Trophoblast cell (in vitro differentiated cells and primary cell): Measurements from ENCODE around the gene CADPS.

Experiments
- DNase-seq, 2 donors: peaks; one replicate each; pipeline ENCODE4 v3.0.0-alpha.2; 2016
- H2AFZ ChIP-seq: 2 replicates; pipeline ENCODE4 v1.6.1; 2013; ENCODE audit warnings: low read length, moderate library complexity, mild to moderate bottlenecking; ENCODE audit not compliant: insufficient read depth, poor library complexity
- H2AK5ac ChIP-seq: 2 replicates; pipeline ENCODE4 v1.6.1; 2013; ENCODE audit warnings: mild to moderate bottlenecking, low read length
- H2BK120ac ChIP-seq: 2 replicates; pipeline ENCODE4 v1.6.1; 2013; ENCODE audit warnings: low read length, mild to moderate bottlenecking, moderate library complexity; ENCODE audit not compliant: insufficient read depth, poor library complexity
- H2BK12ac ChIP-seq: 2 replicates; pipeline ENCODE4 v1.6.1; 2013; ENCODE audit warnings: mild to moderate bottlenecking, low read length, moderate library complexity
- H2BK5ac ChIP-seq: 2 replicates; pipeline ENCODE4 v1.6.1; 2013; ENCODE audit warnings: low read length, low read depth, moderate library complexity, mild to moderate bottlenecking; ENCODE audit not compliant: poor library complexity
- H3K14ac ChIP-seq: 2 replicates; pipeline ENCODE4 v1.6.1; 2013; ENCODE audit warnings: mild to moderate bottlenecking, low read length
- H3K18ac ChIP-seq: 2 replicates; pipeline ENCODE4 v1.6.1; 2013; ENCODE audit warnings: mild to moderate bottlenecking, low read length
- H3K23ac ChIP-seq: 2 replicates; pipeline ENCODE4 v1.6.1; 2013; ENCODE audit warnings: low read length
- H3K27ac ChIP-seq: 2 replicates; pipeline ENCODE4 v1.5.1; 2013; ENCODE audit warnings: low read depth, mild to moderate bottlenecking, inconsistent platforms, low read length, moderate library complexity
- H3K27me3 ChIP-seq: 2 replicates; pipeline ENCODE4 v1.6.1; 2013; ENCODE audit warnings: inconsistent platforms, mild to moderate bottlenecking, low read length, moderate library complexity; ENCODE audit not compliant: insufficient read depth
- H3K36me3 ChIP-seq, 2 experiments: 1 replicate in 1 of 2; 2 replicates in 1 of 2; pipeline ENCODE4 v1.6.1; 2013; ENCODE audit warnings: low read length in 2 of 2, mild to moderate bottlenecking in 2 of 2, moderate library complexity in 1 of 2; ENCODE audit not compliant: insufficient read depth in 2 of 2, control insufficient read depth in 1 of 2
- H3K4ac ChIP-seq: 2 replicates; pipeline ENCODE4 v1.6.1; 2013; ENCODE audit warnings: low read depth, mild to moderate bottlenecking, low read length, moderate library complexity
- H3K4me1 ChIP-seq, 2 experiments: 1 replicate in 1 of 2; 2 replicates in 1 of 2; pipeline ENCODE4 v1.6.1; 2013; ENCODE audit warnings: low read length in 2 of 2, mild to moderate bottlenecking in 2 of 2, moderate library complexity in 1 of 2; ENCODE audit not compliant: insufficient read depth in 2 of 2, control insufficient read depth in 1 of 2
- H3K4me2 ChIP-seq: 2 replicates; pipeline ENCODE4 v1.6.1; 2013; ENCODE audit warnings: inconsistent platforms, mild to moderate bottlenecking, low read length, moderate library complexity
- H3K4me3 ChIP-seq: 2 replicates; pipeline ENCODE4 v1.5.1; 2013; ENCODE audit warnings: mild to moderate bottlenecking, low read depth, low read length, inconsistent platforms
- H3K79me1 ChIP-seq: one replicate; pipeline ENCODE4 v1.6.1; 2013; ENCODE audit warnings: low read length
- H3K79me2 ChIP-seq: 2 replicates; pipeline ENCODE4 v1.6.1; 2013; ENCODE audit warnings: low read length, mild to moderate bottlenecking; ENCODE audit not compliant: control insufficient read depth, insufficient read depth, poor library complexity
- H3K9ac ChIP-seq: 2 replicates; pipeline ENCODE4 v1.6.1; 2013; ENCODE audit warnings: mild to moderate bottlenecking, low read length
- H3K9me3 ChIP-seq: 2 replicates; pipeline ENCODE4 v1.6.1; 2013; ENCODE audit warnings: low read depth, mild to moderate bottlenecking, control low read depth, inconsistent platforms, low read length; ENCODE audit not compliant: insufficient read depth
- H4K12ac ChIP-seq: 2 replicates; pipeline ENCODE4 v1.6.1; 2013; ENCODE audit warnings: low read depth, mild to moderate bottlenecking, low read length, moderate library complexity
- H4K8ac ChIP-seq: 2 replicates; pipeline ENCODE4 v1.6.1; 2013; ENCODE audit warnings: low read depth, mild to moderate bottlenecking, low read length, moderate library complexity
- H4K91ac ChIP-seq: one replicate; pipeline ENCODE4 v1.6.1; 2013; ENCODE audit warnings: low read depth, mild to moderate bottlenecking, low read length, moderate library complexity
- WGBS: extraction: QIAGEN DNeasy Blood & Tissue Kit; methylation state at CpG from one replicate; pipeline ENCODE4 v1.1.7; 2013; ENCODE audit warnings: missing lambda C conversion rate; ENCODE audit not compliant: insufficient read length, insufficient coverage; ENCODE audit errors: extremely low coverage; 5-methylcytosine and 5-hydroxymethylcytosine counted together

CADPS gene

GRCh38 chr3:62723166-62723913 is 151.9 kb downstream of the CADPS start:
- DNase-seq: no peak
- no peaks in the 10 kb centered on the region for H3K79me2 ChIP-seq
- no peak overlapping the region for H4K12ac ChIP-seq
- H3K27ac ChIP-seq: no peak overlapping the region
- no peak overlapping the region for H2AFZ ChIP-seq
- H3K79me1 ChIP-seq: no peaks in the 10 kb centered on the region
- no peak overlapping the region for H3K18ac ChIP-seq
- H3K36me3 ChIP-seq: no peaks in the 10 kb centered on the region
- H2BK5ac ChIP-seq: no peak overlapping the region
- no peaks in the 10 kb centered on the region for H3K27me3 ChIP-seq
- no peak overlapping the region for H2BK120ac ChIP-seq
- no peak overlapping the region for H3K14ac ChIP-seq
- no CpG with 5 or more reads among the region's 13 CpGs for WGBS
- H4K8ac ChIP-seq: no peak overlapping the region
- H3K9ac ChIP-seq: no peak overlapping the region
- H2AK5ac ChIP-seq: no peak overlapping the region
- no peak overlapping the region for H3K4me3 ChIP-seq
- no peak overlapping the region for H2BK12ac ChIP-seq
- no peak overlapping the region for H3K4ac ChIP-seq
- H4K91ac ChIP-seq: no peak overlapping the region
- H3K9me3 ChIP-seq: no peaks in the 10 kb centered on the region
- H3K4me1 ChIP-seq: no peaks in the 10 kb centered on the region
- H3K23ac ChIP-seq: no peak overlapping the region
- no peak overlapping the region for H3K4me2 ChIP-seq

GRCh38 chr3:62722344-62722743 is 152.9 kb downstream of the CADPS start:
- H3K27ac ChIP-seq: no peak overlapping the region
- H2BK5ac ChIP-seq: no peak overlapping the region
- H4K8ac ChIP-seq: no peak overlapping the region
- H2AK5ac ChIP-seq: no peak overlapping the region
- H3K9ac ChIP-seq: no peak overlapping the region
- H3K4me3 ChIP-seq: no peak overlapping the region
- H3K4me2 ChIP-seq: no peak overlapping the region
- no peak overlapping the region for H3K14ac ChIP-seq
- H3K23ac ChIP-seq: no peak overlapping the region
- H3K79me1 ChIP-seq: no peaks in the 10 kb centered on the region
- H3K9me3 ChIP-seq: no peaks in the 10 kb centered on the region
- no peak overlapping the region for H2AFZ ChIP-seq
- H4K91ac ChIP-seq: no peak overlapping the region
- H4K12ac ChIP-seq: no peak overlapping the region
- H3K18ac ChIP-seq: no peak overlapping the region
- H3K4me1 ChIP-seq: no peaks in the 10 kb centered on the region
- H3K36me3 ChIP-seq: no peaks in the 10 kb centered on the region
- H3K4ac ChIP-seq: no peak overlapping the region
- H2BK120ac ChIP-seq: no peak overlapping the region
- no peak overlapping the region for H2BK12ac ChIP-seq
- H3K79me2 ChIP-seq: no peaks in the 10 kb centered on the region
- no peaks in the 10 kb centered on the region for H3K27me3 ChIP-seq
- DNase-seq: no peak

- H2BK120ac ChIP-seq: no peak overlapping the region
- H2BK12ac ChIP-seq: no peak overlapping the region
- H3K9ac ChIP-seq: no peak overlapping the region
- no peaks in the 10 kb centered on the region for H3K79me1 ChIP-seq
- H3K4me1 ChIP-seq: no peaks in the 10 kb centered on the region
- H2BK5ac ChIP-seq: no peak overlapping the region
- no peak overlapping the region for H3K14ac ChIP-seq
- H3K18ac ChIP-seq: no peak overlapping the region
- H4K12ac ChIP-seq: no peak overlapping the region
- no peak overlapping the region for H3K23ac ChIP-seq
- H4K91ac ChIP-seq: no peak overlapping the region
- DNase-seq: no peak
- no peak overlapping the region for H4K8ac ChIP-seq
- no peak overlapping the region for H3K4me3 ChIP-seq
- no CpG with 5 or more reads among the region's 6 CpGs for WGBS
- no peaks in the 10 kb centered on the region for H3K27me3 ChIP-seq
- no peak overlapping the region for H3K27ac ChIP-seq
- H3K79me2 ChIP-seq: no peaks in the 10 kb centered on the region
- H3K36me3 ChIP-seq: no peaks in the 10 kb centered on the region
- H3K4me2 ChIP-seq: no peak overlapping the region
- no peaks in the 10 kb centered on the region for H3K9me3 ChIP-seq
- no peak overlapping the region for H3K4ac ChIP-seq
- H2AFZ ChIP-seq: no peak overlapping the region
- H2AK5ac ChIP-seq: no peak overlapping the region
These were observed 156.5 kb downstream of the CADPS start for GRCh38 chr3:62718515-62719320.

- Histone ChIP-seq H3K4me2 (no peak overlapping the region), H2AFZ (no peak overlapping the region), H3K79me1 (no peaks in the 10 kb centered on the region), H2AK5ac (no peak overlapping the region), H2BK120ac (no peak overlapping the region), H3K27me3 (no peaks in the 10 kb centered on the region), H3K27ac (no peak overlapping the region), H3K4ac (no peak overlapping the region), H3K18ac (no peak overlapping the region), H3K36me3 (no peaks in the 10 kb centered on the region), H3K4me3 (no peak overlapping the region), H4K91ac (no peak overlapping the region), H2BK5ac (no peak overlapping the region), H4K8ac (no peak overlapping the region), H2BK12ac (no peak overlapping the region), H3K9me3 (no peaks in the 10 kb centered on the region), H3K9ac (no peak overlapping the region), H3K4me1 (no peaks in the 10 kb centered on the region), H3K23ac (no peak overlapping the region), H3K79me2 (no peaks in the 10 kb centered on the region), H4K12ac (no peak overlapping the region), H3K14ac (no peak overlapping the region)
- WGBS: no CpG with 5 or more reads among the region's 1 CpG
- DNase-seq: no peak
These were observed 157.2 kb downstream of the CADPS start for GRCh38 chr3:62718011-62718410.
